ENCODE data around the gene NUAK2. TPM values are rescaled to one million over a fixed set of nuclear protein-coding genes. Genes with fewer than 3 reads are reported as not detected.

Gene NUAK2
- total RNA-seq, 1 donor from 2014 or later = 3.3 TPM

Other genes with a start within 250 kb of the NUAK2 start
- 2.5 to 3.8 TPM (median 3.7 TPM) in 3 replicates for gene TMEM81, start 237.3 kb downstream of the NUAK2 start, total RNA-seq
- 12.4 to 14.4 TPM (median 13.6 TPM) in 3 replicates for gene RBBP5, start 199.8 kb downstream of the NUAK2 start, total RNA-seq
- gene DSTYK, start 110.0 kb downstream of the NUAK2 start, total RNA-seq = 12.5 to 12.7 TPM (median 12.6 TPM) in 3 replicates
- gene TMCC2, start 93.8 kb downstream of the NUAK2 start, total RNA-seq = 4.8 to 5.7 TPM (median 5.5 TPM) in 3 replicates
- gene KLHDC8A, start 35.2 kb upstream of the NUAK2 start, total RNA-seq = 0.12 TPM in 1 of 3 replicates, not detected in the others
- not detected in 3 replicates for gene LEMD1, start 100.3 kb upstream of the NUAK2 start, total RNA-seq
- not detected in 3 replicates for gene BLACAT1, start 134.3 kb upstream of the NUAK2 start, total RNA-seq
- 10.2 to 18.4 TPM (median 17.3 TPM) in 3 replicates for gene CDK18, start 182.9 kb upstream of the NUAK2 start, total RNA-seq

All from chondrocyte (in vitro differentiated cells).